T-helper 1 cell treated with Interleukin-12 subunit alpha and Interleukin-12 subunit beta and Interleukin-4 antibody, amounts not matched to agents 30 μg/mL and 1 μg/mL, for 36 hours (primary cell): ENCODE measurements around the gene AMDHD2.
"Not testable (repeated sequence)": the region's sequence is repeated elsewhere in the genome, so short reads cannot be mapped to it uniquely, and the experiment has no call there.

Experiments
- H3K27ac Mint-ChIP-seq: one replicate; pipeline ENCODE4 v1.8.0; 2021; ENCODE audit warnings: mild to moderate bottlenecking, mixed read lengths
- H3K27me3 Mint-ChIP-seq: one replicate; pipeline ENCODE4 v1.8.0; 2021; ENCODE audit warnings: low read depth, mixed read lengths
- H3K36me3 Mint-ChIP-seq: one replicate; pipeline ENCODE4 v1.8.0; 2021; ENCODE audit warnings: low read depth, mixed read lengths
- H3K4me1 Mint-ChIP-seq: one replicate; pipeline ENCODE4 v1.8.0; 2021; ENCODE audit warnings: low read depth, mixed read lengths
- H3K4me3 Mint-ChIP-seq: one replicate; pipeline ENCODE4 v1.8.0; 2021; ENCODE audit warnings: mild to moderate bottlenecking, moderate library complexity, mixed read lengths
- H3K9me3 Mint-ChIP-seq: one replicate; pipeline ENCODE4 v1.8.0; 2021; ENCODE audit warnings: mixed read lengths

The AMDHD2 gene

DNA sequence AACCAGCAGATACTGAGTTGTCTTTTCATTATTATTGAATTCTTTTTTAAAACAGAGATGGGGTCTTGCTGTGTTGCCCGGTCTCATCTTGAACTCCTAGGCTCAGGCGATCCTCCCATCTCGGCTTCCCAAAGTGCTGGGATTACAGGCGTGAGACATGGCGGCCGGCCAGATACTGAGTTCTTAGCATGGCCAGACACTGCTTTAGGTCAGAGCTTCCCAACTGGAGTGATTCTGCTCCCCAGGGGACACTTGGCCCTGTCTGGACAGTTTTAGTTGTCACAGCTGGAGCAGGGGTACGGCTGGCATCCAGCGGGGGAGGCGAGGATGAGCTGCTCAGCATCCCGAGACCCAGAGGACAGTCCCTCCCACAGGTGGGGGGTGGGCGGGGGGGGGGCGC, 58.7 kb downstream of the AMDHD2 start:
- not testable (repeated sequence) for H3K9me3 Mint-ChIP-seq, H3K27me3 Mint-ChIP-seq, H3K36me3 Mint-ChIP-seq, H3K27ac Mint-ChIP-seq, H3K4me3 Mint-ChIP-seq, H3K4me1 Mint-ChIP-seq

DNA sequence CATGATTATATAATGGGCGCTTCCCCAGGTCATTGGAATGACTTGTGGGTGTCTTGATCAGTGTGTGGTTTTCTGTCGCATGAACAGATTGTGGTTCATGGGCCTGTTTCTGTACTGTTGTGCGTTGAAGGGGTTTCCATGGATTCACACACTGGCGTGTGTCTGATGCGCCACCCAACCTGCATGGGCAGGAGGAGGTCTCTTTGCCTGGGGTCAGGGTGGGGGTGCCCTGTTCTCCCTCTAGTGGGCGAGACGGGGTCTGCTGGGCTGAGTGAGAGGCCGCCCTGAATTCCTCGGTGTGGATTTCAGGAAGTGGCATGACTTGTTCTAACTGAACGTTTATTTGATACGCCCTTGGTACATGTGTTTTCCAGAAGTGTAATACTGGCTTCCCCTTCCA, 60.0 kb downstream of the AMDHD2 start:
- H3K27ac Mint-ChIP-seq, H3K27me3 Mint-ChIP-seq, H3K36me3 Mint-ChIP-seq, H3K4me1 Mint-ChIP-seq, H3K4me3 Mint-ChIP-seq, H3K9me3 Mint-ChIP-seq: not testable (repeated sequence)

DNA sequence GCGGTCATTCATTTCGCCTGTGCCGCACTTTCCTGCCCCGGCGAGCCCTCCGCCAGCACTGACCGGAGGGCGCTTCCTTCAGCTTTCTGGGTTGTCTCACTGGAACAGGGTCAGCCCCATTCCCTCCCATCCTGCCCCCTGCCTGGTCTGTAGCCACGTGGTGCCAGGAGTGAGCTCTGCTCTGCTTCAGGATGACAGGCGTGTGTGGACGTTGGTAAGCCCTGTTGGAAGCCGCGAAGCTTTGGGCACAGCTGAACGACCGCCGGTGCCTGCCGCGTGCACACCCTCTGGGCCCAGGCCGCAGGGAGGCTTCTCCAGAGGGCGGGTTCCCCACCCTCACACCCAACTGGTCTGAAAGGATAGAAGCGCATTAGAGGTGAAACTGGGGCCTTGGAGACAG, 60.6 kb downstream of the AMDHD2 start:
- H3K9me3 Mint-ChIP-seq, H3K4me3 Mint-ChIP-seq, H3K27me3 Mint-ChIP-seq, H3K4me1 Mint-ChIP-seq, H3K36me3 Mint-ChIP-seq, H3K27ac Mint-ChIP-seq: not testable (repeated sequence)
